Bronchial epithelial cell (primary cell): ENCODE measurements around the gene HECW1. TPM values are rescaled to one million over a fixed set of nuclear protein-coding genes. Genes with fewer than 3 reads are reported as not detected.

Experiments used
- DNase-seq: peaks from one replicate; pipeline ENCODE4 v3.0.0-alpha.2; 2010; ENCODE audit warnings: low read depth
- FAIRE-seq: peaks from 2 replicates; lab custom pipeline; 2011; peaks lifted over from hg19 to GRCh38; lab: Jason Lieb, UNC
- H3K27me3 ChIP-seq: 2 replicates; pipeline ENCODE4 v1.5.1; 2011; ENCODE audit warnings: low read length; ENCODE audit not compliant: control insufficient read depth, insufficient read depth
- H3K36me3 ChIP-seq: 2 replicates; pipeline ENCODE4 v1.5.1; 2011; ENCODE audit warnings: low read length; ENCODE audit not compliant: control insufficient read depth, insufficient read depth
- H3K4me3 ChIP-seq: 2 replicates; pipeline ENCODE4 v1.5.1; 2011; ENCODE audit warnings: mild to moderate bottlenecking, low read depth, low read length, control low read depth
- CTCF ChIP-seq: IDR thresholded peaks from 2 replicates; pipeline ENCODE4 v1.5.1; 2011; ENCODE audit warnings: mild to moderate bottlenecking, moderate library complexity, low read length, control low read depth, inconsistent platforms; ENCODE audit not compliant: insufficient read depth, severe bottlenecking
- total RNA-seq: library from RNA; depleted of rRNA; stranded (reverse); fragments of >200 nt; gene quantifications from 2 replicates; pipeline ENCODE4 v1.2.1, GENCODE V29; 2014

HECW1 gene
- total RNA-seq, 1 donor from 2014 or later = under 0.01 TPM

DNA sequence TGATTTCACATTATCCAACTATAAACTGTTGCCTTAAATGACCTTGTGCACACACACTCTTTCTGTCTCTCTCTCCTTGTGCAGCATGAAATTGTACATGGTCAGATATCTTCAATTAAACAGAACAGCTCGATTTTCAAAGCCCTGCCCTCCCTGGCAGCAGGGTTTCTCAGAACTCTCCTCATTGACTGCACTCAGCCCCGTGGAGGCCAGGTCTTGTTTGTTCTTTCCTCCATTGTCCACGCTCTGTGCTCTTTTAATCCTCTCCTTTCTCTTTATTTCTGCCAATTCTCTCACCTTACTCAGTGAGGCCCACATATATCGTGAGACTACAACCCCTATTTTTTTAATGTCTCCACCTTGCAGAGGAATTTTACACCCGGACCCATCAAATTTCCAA lies 294.5 kb downstream of the HECW1 start:
- Histone ChIP-seq H3K4me3 (no peak overlapping the region), H3K27me3 (no peaks in the 10 kb centered on the region), H3K36me3 (no peaks in the 10 kb centered on the region)
- TF ChIP-seq CTCF = no peak
- DNase-seq (no peak), FAIRE-seq (no peak)

GRCh38 chr7:43408981-43409380 lies 296.5 kb downstream of the HECW1 start:
- no peak for TF ChIP-seq CTCF
- FAIRE-seq (no peak), DNase-seq (no peak)
- H3K27me3 ChIP-seq = no peaks in the 10 kb centered on the region
- no peak overlapping the region for H3K4me3 ChIP-seq
- H3K36me3 ChIP-seq = no peaks in the 10 kb centered on the region

DNA sequence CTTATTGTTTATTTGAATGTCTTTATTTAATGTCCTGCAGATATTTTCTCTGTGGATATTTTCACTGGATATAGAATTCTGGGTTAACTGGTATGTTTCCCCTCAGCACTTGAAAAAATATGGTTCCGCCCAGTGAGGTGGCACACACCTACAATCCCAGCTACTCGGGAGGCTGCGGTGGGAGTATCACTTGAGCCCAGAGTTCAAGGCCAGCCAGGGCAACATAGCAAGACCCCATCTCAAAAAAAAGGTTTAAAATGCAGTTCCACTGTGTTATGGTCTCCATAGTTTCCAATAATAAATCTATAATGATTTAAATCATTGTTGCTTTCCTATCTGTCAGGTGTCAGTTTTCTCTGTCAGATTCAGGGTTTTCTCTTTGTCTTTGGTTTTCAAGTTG lies 305.0 kb downstream of the HECW1 start:
- no peak for TF ChIP-seq CTCF
- no peak for DNase-seq
- Histone ChIP-seq H3K4me3 (no peak overlapping the region), H3K36me3 (no peaks in the 10 kb centered on the region), H3K27me3 (no peaks in the 10 kb centered on the region)
- FAIRE-seq = no peak

- Histone ChIP-seq H3K4me3 (no peak overlapping the region), H3K36me3 (no peaks in the 10 kb centered on the region), H3K27me3 (no peaks in the 10 kb centered on the region)
- DNase-seq = no peak
- FAIRE-seq = no peak
- TF ChIP-seq CTCF = no peak
These were observed 318.0 kb downstream of the HECW1 start for GRCh38 chr7:43430411-43430810.

GRCh38 chr7:43431020-43431595 lies 318.7 kb downstream of the HECW1 start:
- FAIRE-seq = no peak
- H3K4me3 ChIP-seq = no peak overlapping the region
- no peaks in the 10 kb centered on the region for H3K36me3 ChIP-seq
- DNase-seq = no peak
- TF ChIP-seq CTCF = no peak
- H3K27me3 ChIP-seq = no peaks in the 10 kb centered on the region

DNA sequence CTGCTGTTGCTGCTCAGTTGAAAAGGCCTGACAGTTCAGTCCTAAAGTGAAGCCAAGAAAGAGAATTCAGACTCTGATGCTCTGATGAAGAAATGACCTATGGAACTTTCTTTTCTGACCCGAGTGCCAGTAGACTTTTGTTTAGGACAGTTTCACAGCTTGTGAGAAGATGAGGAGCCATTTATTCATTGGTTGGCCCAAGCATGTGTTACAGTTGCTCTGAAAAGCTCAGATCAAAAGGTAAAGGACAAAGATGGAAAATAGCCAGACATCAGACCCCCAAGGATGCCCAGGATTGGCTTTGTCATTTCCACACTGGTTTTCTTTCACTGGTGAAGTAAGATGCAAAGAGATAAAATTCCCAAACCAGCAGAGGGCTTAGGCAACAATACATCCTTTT lies 321.2 kb downstream of the HECW1 start:
- DNase-seq (no peak), FAIRE-seq (no peak)
- no peak for TF ChIP-seq CTCF
- Histone ChIP-seq H3K4me3 (no peak overlapping the region), H3K36me3 (no peaks in the 10 kb centered on the region), H3K27me3 (no peaks in the 10 kb centered on the region)
